HepG2 (cell line): Measurements from ENCODE around the gene PAIP1. TPM values are rescaled to one million over a fixed set of nuclear protein-coding genes. Genes with fewer than 3 reads are reported as not detected.
A peak's percentile ranks its signal among the peaks of the same experiment; 100 is the strongest.
"Not testable (repeated sequence)": the region's sequence is repeated elsewhere in the genome, so short reads cannot be mapped to it uniquely, and the experiment has no call there.

ENCODE experiments used
- ATAC-seq: fragments of 200-7000 bp; cut with Tn5 transposase; 3 replicates; pipeline ENCODE4 v1.9.1; 2020; ENCODE audit warnings: mild to moderate bottlenecking, moderate library complexity
- BruUV-seq: library from RNA; stranded (reverse); fragments of 400-500 nt; replicated peaks from 2 replicates; lab custom pipeline; 2021; lab: Mats Ljungman, UMichigan
- CTCF ChIA-PET: fragments of 300-600 bp; formaldehyde crosslinking; extraction: SDS; loops from one replicate; lab custom pipeline; 2021; ENCODE audit warnings: low total read pairs, inconsistent platforms, low intra/inter-chr PET ratio; lab: Yijun Ruan, JAX
- POLR2A ChIA-PET: fragments of 350-600 bp; sonication (Branson Sonifier 250); formaldehyde crosslinking; loops from one replicate; lab custom pipeline; 2020; ENCODE audit warnings: antibody characterized with exemption, inconsistent platforms; lab: Yijun Ruan, JAX
- DNase-seq: peaks from one replicate; pipeline ENCODE4 v3.0.0-alpha.2; 2015; ENCODE audit warnings: low spot score
- FAIRE-seq: peaks from 3 replicates; lab custom pipeline; 2011; peaks lifted over from hg19 to GRCh38; lab: Jason Lieb, UNC
- H2AFZ ChIP-seq: one replicate; pipeline ENCODE4 v1.6.1; 2011; ENCODE audit warnings: low read length, inconsistent platforms
- H3K27ac ChIP-seq: fragments of 300-600 bp; 3 replicates; pipeline ENCODE4 v1.8.0; 2011; ENCODE audit warnings: mixed run types, mild to moderate bottlenecking, mixed read lengths, low read length, inconsistent platforms; ENCODE audit not compliant: insufficient read depth; ENCODE audit errors: extremely low read length
- H3K27me3 ChIP-seq, 2 experiments: fragments of 200-600 bp in 1 of 2; 2 replicates in 1 of 2; 3 replicates in 1 of 2; pipeline versions ENCODE4 v1.6.0 to v1.8.0; 2011; ENCODE audit warnings: low read length in 2 of 2, mild to moderate bottlenecking in 2 of 2, moderate library complexity in 2 of 2, inconsistent platforms in 1 of 2; ENCODE audit not compliant: insufficient read depth in 2 of 2, control insufficient read depth in 1 of 2
- H3K36me3 ChIP-seq, 2 experiments: fragments of 200-600 bp in 1 of 2; replicated peaks in 1 of 2; 2 replicates in 1 of 2; 3 replicates in 1 of 2; pipeline versions ENCODE4 v1.5.1 to v1.8.0; 2011; ENCODE audit warnings: low read length in 2 of 2, inconsistent platforms in 1 of 2; ENCODE audit not compliant: insufficient read depth in 2 of 2, control insufficient read depth in 1 of 2
- H3K4me1 ChIP-seq: 2 replicates; pipeline ENCODE4 v1.5.1; 2012; ENCODE audit warnings: low read length, inconsistent platforms; ENCODE audit not compliant: insufficient read depth
- H3K4me2 ChIP-seq: 2 replicates; pipeline ENCODE4 v1.6.0; 2011; ENCODE audit warnings: low read depth, low read length, inconsistent platforms
- H3K4me3 ChIP-seq, 3 experiments: fragments of 200-600 bp in 1 of 3; sonication (generic), shearing (Covaris generic) in 1 of 3; replicated peaks in 1 of 3; 2 replicates each; pipeline ENCODE4 v1.5.1; 2011 to 2016; ENCODE audit warnings: low read length in 3 of 3, inconsistent platforms in 2 of 3, low read depth in 2 of 3, mild to moderate bottlenecking in 2 of 3, control low read depth in 1 of 3, mixed read lengths in 1 of 3; ENCODE audit not compliant: insufficient read depth in 1 of 3
- H3K79me2 ChIP-seq: one replicate; pipeline ENCODE4 v1.6.1; 2011; ENCODE audit warnings: low read length, inconsistent platforms; ENCODE audit not compliant: insufficient read depth
- H3K9ac ChIP-seq: 2 replicates; pipeline ENCODE4 v1.6.0; 2011; ENCODE audit warnings: mild to moderate bottlenecking, low read depth, low read length, inconsistent platforms; ENCODE audit not compliant: insufficient read depth
- H3K9me3 ChIP-seq: 2 replicates; pipeline ENCODE4 v1.5.1; 2012; ENCODE audit warnings: mild to moderate bottlenecking, low read length
- H4K20me1 ChIP-seq: 2 replicates; pipeline ENCODE4 v1.6.0; 2011; ENCODE audit warnings: inconsistent platforms, mild to moderate bottlenecking, low read length, moderate library complexity; ENCODE audit not compliant: insufficient read depth
- BRF2 ChIP-seq: sonication (generic); formaldehyde crosslinking; IDR thresholded peaks from 2 replicates; pipeline ENCODE4 v1.8.1; 2022; ENCODE audit warnings: mild to moderate bottlenecking, missing genetic modification reagents
- DR1 ChIP-seq: sonication (generic); formaldehyde crosslinking; IDR thresholded peaks from 2 replicates; pipeline ENCODE4 v1.8.0; 2021; ENCODE audit warnings: mild to moderate bottlenecking, missing genetic modification reagents, inconsistent platforms
- FLYWCH1 ChIP-seq: sonication (generic); formaldehyde crosslinking; IDR thresholded peaks from 2 replicates; pipeline ENCODE4 v1.8.1; 2023; ENCODE audit warnings: mild to moderate bottlenecking, missing genetic modification reagents
- KAT8 ChIP-seq: IDR thresholded peaks from 2 replicates; pipeline ENCODE4 v1.6.1; 2016; ENCODE audit warnings: missing genetic modification reagents, missing compliant biosample characterization
- KDM2A ChIP-seq: sonication (generic); formaldehyde crosslinking; IDR thresholded peaks from 2 replicates; pipeline ENCODE4 v1.4.0; 2020; ENCODE audit warnings: low read depth, missing genetic modification reagents, borderline replicate concordance
- KMT2A ChIP-seq: sonication (generic); formaldehyde crosslinking; IDR thresholded peaks from 2 replicates; pipeline ENCODE4 v1.4.0; 2020; ENCODE audit warnings: missing genetic modification reagents
- PAX8 ChIP-seq: sonication (generic); formaldehyde crosslinking; IDR thresholded peaks from 2 replicates; pipeline ENCODE4 v1.8.0; 2022; ENCODE audit warnings: mild to moderate bottlenecking, missing genetic modification reagents, borderline replicate concordance
- SP5 ChIP-seq: IDR thresholded peaks from 2 replicates; pipeline ENCODE4 v1.6.1; 2016; ENCODE audit warnings: low read depth, borderline replicate concordance
- SPEN ChIP-seq: sonication (generic); formaldehyde crosslinking; IDR thresholded peaks from 2 replicates; pipeline ENCODE4 v1.5.1; 2020; ENCODE audit warnings: low read depth, mild to moderate bottlenecking, missing genetic modification reagents
- TCF12 ChIP-seq, 2 experiments: fragments of 450-650 bp in 1 of 2; sonication (generic) in 1 of 2; formaldehyde crosslinking in 1 of 2; IDR thresholded peaks; 2 replicates each; pipeline versions ENCODE4 v1.6.1 to v1.8.0; 2017 to 2022; ENCODE audit warnings: antibody characterized with exemption in 1 of 2, mild to moderate bottlenecking in 1 of 2, missing genetic modification reagents in 1 of 2, moderate library complexity in 1 of 2
- ZBTB20 ChIP-seq: sonication (generic); formaldehyde crosslinking; IDR thresholded peaks from 2 replicates; pipeline ENCODE4 v1.8.1; 2023; ENCODE audit warnings: missing genetic modification reagents, low read depth, mild to moderate bottlenecking, borderline replicate concordance
- ZBTB3 ChIP-seq: sonication (generic); formaldehyde crosslinking; IDR thresholded peaks from 2 replicates; pipeline ENCODE4 v1.4.0; 2020; ENCODE audit warnings: low read depth, mild to moderate bottlenecking, moderate library complexity, missing genetic modification reagents, borderline replicate concordance
- ZFY ChIP-seq: sonication (generic); formaldehyde crosslinking; IDR thresholded peaks from 2 replicates; pipeline ENCODE4 v1.4.0; 2020; ENCODE audit warnings: missing genetic modification reagents
- ZHX2 ChIP-seq, 2 experiments: sonication (generic) in 1 of 2; formaldehyde crosslinking in 1 of 2; IDR thresholded peaks; 2 replicates each; pipeline versions ENCODE4 v1.6.1 to v1.9.0; 2014 to 2022; ENCODE audit warnings: antibody characterized with exemption in 1 of 2, borderline replicate concordance in 1 of 2, inconsistent platforms in 1 of 2, low read depth in 1 of 2, missing genetic modification reagents in 1 of 2
- ZNF30 ChIP-seq: sonication (generic); formaldehyde crosslinking; IDR thresholded peaks from 2 replicates; pipeline ENCODE4 v1.5.0; 2020; ENCODE audit warnings: mild to moderate bottlenecking, missing genetic modification reagents
- ZNF567 ChIP-seq: sonication (generic); formaldehyde crosslinking; IDR thresholded peaks from 2 replicates; pipeline ENCODE4 v1.8.1; 2023; ENCODE audit warnings: mild to moderate bottlenecking, missing genetic modification reagents, borderline replicate concordance
- ZNF616 ChIP-seq: sonication (generic); formaldehyde crosslinking; IDR thresholded peaks from 2 replicates; pipeline ENCODE4 v1.5.0; 2020; ENCODE audit warnings: low read depth, mild to moderate bottlenecking, missing genetic modification reagents
- WGBS: methylation state at CpG from one replicate; pipeline ENCODE4 v1.1.6; 2017; ENCODE audit warnings: low lambda C conversion rate; 5-methylcytosine and 5-hydroxymethylcytosine counted together
- in situ Hi-C: cut with HindIII; loops from 2 replicates; pipeline ENCODE4 v1.10.0; 2017; ENCODE audit warnings: low pct_unique_long_range_greater_than_20kb; ENCODE audit not compliant: extremely low pct_ligation_motif_present
- intact Hi-C: fragments of 100-400 bp; cut with micrococcal nuclease; formaldehyde crosslinking; loops from one replicate; pipeline ENCODE4 v1.10.0; 2022; ENCODE audit not compliant: unreplicated experiment
- polyA plus RNA-seq, 8 experiments: library from polyadenylated mRNA; depleted of rRNA in 3 of 8; stranded (reverse) in 7 of 8; unstranded in 1 of 8; fragments of >200 nt; fragmentation: Illumina TruSeq in 4 of 8; extraction: Trizol in 4 of 8; gene quantifications; 2 replicates each; pipeline versions ENCODE4 v1.2.1 to v1.2.3, GENCODE V29; 2011 to 2016; ENCODE audit warnings: low read depth in 4 of 8, missing spikeins in 1 of 8, mixed read lengths in 1 of 8; ENCODE audit not compliant: insufficient read depth in 1 of 8
- total RNA-seq, 5 experiments: library from RNA; depleted of rRNA; stranded (reverse); fragments of >200 nt; fragmentation: Illumina TruSeq; extraction: Trizol; gene quantifications; 2 replicates each; pipeline ENCODE4 v1.2.3, GENCODE V29; 2016; ENCODE audit warnings: low read depth in 1 of 5

PAIP1 gene
- total and polyA plus RNA-seq, 2 of the 13 experiments (the other 11 are each of a cell fraction or from before 2014, with no cell fraction given) = 96.6 to 116 TPM

- not testable (repeated sequence) for BruUV-seq; TF ChIP-seq ZHX2 (IDR thresholded peaks at IDR 0.05; ENCODE audit: low read depth); TCF12 (IDR thresholded peaks at IDR 0.05)
- POLR2A ChIA-PET = interaction anchor here (1.2 to 2.8 kb wide), 4 partner anchors 9 to 243 kb away, joined by 4 to 16 read pairs (median 4); partner anchors contain the start of genes HMGCS1 and TMEM267
- TF ChIP-seq DR1 (CRISPR knock-in tag) (peak; percentile 23; the same call in 1 of the 2 replicates), SPEN (CRISPR knock-in tag) (peak; percentile 68; the same call in 1 of the 2 replicates), PAX8 (CRISPR knock-in tag) (peak; percentile 28; the same call in 1 of the 2 replicates), KAT8 (0 out of 2 replicates have a peak, but pooled peaks have one; percentile 40), ZBTB20 (0 out of 2 replicates have a peak, but pooled peaks have one; percentile 4), ZHX2 (CRISPR knock-in tag; IDR thresholded peaks at IDR 0.05; ENCODE audit: borderline replicate concordance) (peak; percentile 21; the same call in 1 of the 2 replicates), SP5 (CRISPR knock-in tag) (0 out of 2 replicates have a peak, but pooled peaks have one; percentile 12), KMT2A (peak; percentile 48; the same call in 1 of the 2 replicates), ZNF567 (0 out of 2 replicates have a peak, but pooled peaks have one; percentile 24), ZNF616 (0 out of 2 replicates have a peak, but pooled peaks have one; percentile 52), KDM2A (peak; percentile 54), BRF2 (CRISPR knock-in tag) (peak; percentile 49; the same call in 1 of the 2 replicates), ZBTB3 (CRISPR knock-in tag) (0 out of 2 replicates have a peak, but pooled peaks have one; percentile 3), TCF12 (CRISPR knock-in tag; IDR thresholded peaks at IDR 0.05) (0 out of 2 replicates have a peak, but pooled peaks have one; percentile 7), FLYWCH1 (CRISPR knock-in tag) (0 out of 2 replicates have a peak, but pooled peaks have one; percentile 20), ZFY (CRISPR knock-in tag) (peak; percentile 95), ZNF30 (CRISPR knock-in tag) (peak; percentile 3; the same call in 1 of the 2 replicates)
Observed at GRCh38 chr5:43556607-43556856, 345 bp downstream of the PAIP1 start.

More at GRCh38 chr5:43556607-43556856, 345 bp downstream of the PAIP1 start:
- peak; percentile 93 for ATAC-seq
- Histone ChIP-seq H3K4me3 (peak overlapping the region; percentile 77 to 90 (median 84)), H3K4me2 (peak overlapping the region; percentile 98), H4K20me1 (peaks cover 11% of the 10 kb centered on the region), H3K36me3 (peaks cover 6 to 32% of the 10 kb centered on the region in 2 experiments; a peak in 4 of 5 replicates), H3K4me1 (peaks cover 49% of the 10 kb centered on the region), H3K9ac (peak overlapping the region; percentile 93), H3K79me2 (peaks cover 48% of the 10 kb centered on the region), H3K27ac (peak overlapping the region; percentile 95)
- no CpG with 5 or more reads among the region's 30 CpGs for WGBS
- FAIRE-seq, DNase-seq, H3K27me3 ChIP-seq, in situ Hi-C loops, H3K9me3 ChIP-seq, CTCF ChIA-PET, H2AFZ ChIP-seq: not testable (repeated sequence)
- intact Hi-C loops = loop anchor here (1.0 to 5.0 kb wide), 3 partner anchors 46 to 154 kb away; partner anchors contain the start of gene TMEM267
